Measurements from ENCODE around the gene FRAS1.

DNA sequence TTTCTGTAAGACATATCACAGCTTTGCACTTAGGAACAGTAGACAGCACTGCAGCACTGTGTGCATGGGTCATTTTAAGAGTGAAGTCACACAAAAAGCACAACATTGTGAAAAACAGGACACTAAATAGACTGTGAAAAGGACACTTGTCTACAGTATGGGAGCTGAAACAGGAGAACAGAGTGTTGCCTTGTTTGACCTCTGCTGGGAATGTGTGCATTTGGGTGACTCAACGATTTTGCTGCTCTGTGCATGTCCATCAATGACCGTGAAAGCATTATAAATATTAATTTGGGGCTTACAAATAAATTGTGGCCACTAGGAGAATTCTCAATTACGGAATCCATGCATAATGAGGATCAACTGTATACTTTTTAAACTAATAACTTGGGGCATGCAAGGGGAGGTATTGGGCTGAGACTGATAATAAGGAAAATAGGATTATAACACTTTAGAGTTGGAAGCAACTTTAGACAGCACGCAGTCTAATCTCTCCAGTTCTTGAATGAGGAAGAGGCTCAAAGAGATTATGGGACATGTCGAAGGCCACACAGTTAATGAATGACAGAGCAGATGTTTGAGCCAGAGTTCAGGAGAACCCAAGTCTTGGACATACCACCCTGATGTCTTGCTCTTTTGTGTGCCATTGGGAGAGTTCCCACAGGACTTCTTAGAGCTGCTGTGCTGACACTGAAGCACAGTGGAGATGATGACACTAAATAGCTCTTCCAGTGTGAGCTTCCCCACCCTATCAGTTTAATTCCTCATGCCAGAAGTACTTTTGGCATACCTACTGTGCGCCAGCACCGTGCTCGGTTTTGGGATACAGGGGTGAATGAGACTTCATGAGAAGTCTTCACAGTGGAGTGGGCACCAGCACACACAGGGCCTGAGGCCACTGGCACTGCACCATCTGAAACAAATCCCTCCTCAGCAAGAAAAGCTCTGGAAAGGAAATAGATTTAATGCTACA lies 79.3 kb downstream of the FRAS1 start:
- no peak for TF ChIP-seq POLR2A (IDR thresholded peaks at IDR 0.05)
- TF ChIP-seq, protein P1, sequence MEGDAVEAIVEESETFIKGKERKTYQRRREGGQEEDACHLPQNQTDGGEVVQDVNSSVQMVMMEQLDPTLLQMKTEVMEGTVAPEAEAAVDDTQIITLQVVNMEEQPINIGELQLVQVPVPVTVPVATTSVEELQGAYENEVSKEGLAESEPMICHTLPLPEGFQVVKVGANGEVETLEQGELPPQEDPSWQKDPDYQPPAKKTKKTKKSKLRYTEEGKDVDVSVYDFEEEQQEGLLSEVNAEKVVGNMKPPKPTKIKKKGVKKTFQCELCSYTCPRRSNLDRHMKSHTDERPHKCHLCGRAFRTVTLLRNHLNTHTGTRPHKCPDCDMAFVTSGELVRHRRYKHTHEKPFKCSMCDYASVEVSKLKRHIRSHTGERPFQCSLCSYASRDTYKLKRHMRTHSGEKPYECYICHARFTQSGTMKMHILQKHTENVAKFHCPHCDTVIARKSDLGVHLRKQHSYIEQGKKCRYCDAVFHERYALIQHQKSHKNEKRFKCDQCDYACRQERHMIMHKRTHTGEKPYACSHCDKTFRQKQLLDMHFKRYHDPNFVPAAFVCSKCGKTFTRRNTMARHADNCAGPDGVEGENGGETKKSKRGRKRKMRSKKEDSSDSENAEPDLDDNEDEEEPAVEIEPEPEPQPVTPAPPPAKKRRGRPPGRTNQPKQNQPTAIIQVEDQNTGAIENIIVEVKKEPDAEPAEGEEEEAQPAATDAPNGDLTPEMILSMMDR (IDR thresholded peaks at IDR 0.05), result no peak

Measured in uterus (tissue), 2 donors.